Measurements from ENCODE around the gene ACADM. TPM values are rescaled to one million over a fixed set of nuclear protein-coding genes. Genes with fewer than 3 reads are reported as not detected.

The ACADM gene
- total and polyA plus RNA-seq, 8 donors, result 15.2 to 77.5 (median 35.5) TPM

DNA sequence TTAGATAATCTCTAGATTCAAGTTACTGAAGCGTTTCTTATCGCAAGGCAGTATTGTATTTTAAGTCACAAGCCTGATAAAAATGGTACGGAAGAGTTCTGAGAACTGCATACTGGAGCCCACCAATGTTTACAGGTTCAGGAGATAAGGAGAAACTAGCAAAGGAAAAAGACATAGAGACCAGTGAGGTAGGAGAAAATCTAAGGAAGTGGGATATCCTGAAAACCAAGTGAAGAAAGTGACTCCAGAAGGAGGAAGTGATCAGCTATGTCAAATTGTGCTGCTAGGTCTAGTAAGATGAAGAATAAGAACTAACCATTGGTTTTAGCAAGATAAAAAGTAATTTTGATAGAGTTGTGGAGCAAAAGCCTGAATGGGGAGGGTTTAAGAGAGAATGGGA lies 31.0 kb upstream of the ACADM start:
- Histone ChIP-seq H3K9me3 (no peaks in the 10 kb centered on the region), H3K27ac (no peak overlapping the region), H3K4me1 (no peaks in the 10 kb centered on the region), H3K4me3 (no peak overlapping the region), H3K36me3 (no peaks in the 10 kb centered on the region), H3K27me3 (no peaks in the 10 kb centered on the region)
- TF ChIP-seq, protein P1, sequence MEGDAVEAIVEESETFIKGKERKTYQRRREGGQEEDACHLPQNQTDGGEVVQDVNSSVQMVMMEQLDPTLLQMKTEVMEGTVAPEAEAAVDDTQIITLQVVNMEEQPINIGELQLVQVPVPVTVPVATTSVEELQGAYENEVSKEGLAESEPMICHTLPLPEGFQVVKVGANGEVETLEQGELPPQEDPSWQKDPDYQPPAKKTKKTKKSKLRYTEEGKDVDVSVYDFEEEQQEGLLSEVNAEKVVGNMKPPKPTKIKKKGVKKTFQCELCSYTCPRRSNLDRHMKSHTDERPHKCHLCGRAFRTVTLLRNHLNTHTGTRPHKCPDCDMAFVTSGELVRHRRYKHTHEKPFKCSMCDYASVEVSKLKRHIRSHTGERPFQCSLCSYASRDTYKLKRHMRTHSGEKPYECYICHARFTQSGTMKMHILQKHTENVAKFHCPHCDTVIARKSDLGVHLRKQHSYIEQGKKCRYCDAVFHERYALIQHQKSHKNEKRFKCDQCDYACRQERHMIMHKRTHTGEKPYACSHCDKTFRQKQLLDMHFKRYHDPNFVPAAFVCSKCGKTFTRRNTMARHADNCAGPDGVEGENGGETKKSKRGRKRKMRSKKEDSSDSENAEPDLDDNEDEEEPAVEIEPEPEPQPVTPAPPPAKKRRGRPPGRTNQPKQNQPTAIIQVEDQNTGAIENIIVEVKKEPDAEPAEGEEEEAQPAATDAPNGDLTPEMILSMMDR (IDR thresholded peaks at IDR 0.05), result no peak
- TF ChIP-seq POLR2A (IDR thresholded peaks at IDR 0.05) (no peak), EP300 (IDR thresholded peaks at IDR 0.05) (no peak)
- intact Hi-C loops (cut with DNase I; ENCODE audit: low total_unique reads), result no loop called here
- no peak for DNase-seq
- WGBS, 5 donors, result 14 to 35% (median 26%) methylated on average over 3 of the region's 3 CpGs

DNA sequence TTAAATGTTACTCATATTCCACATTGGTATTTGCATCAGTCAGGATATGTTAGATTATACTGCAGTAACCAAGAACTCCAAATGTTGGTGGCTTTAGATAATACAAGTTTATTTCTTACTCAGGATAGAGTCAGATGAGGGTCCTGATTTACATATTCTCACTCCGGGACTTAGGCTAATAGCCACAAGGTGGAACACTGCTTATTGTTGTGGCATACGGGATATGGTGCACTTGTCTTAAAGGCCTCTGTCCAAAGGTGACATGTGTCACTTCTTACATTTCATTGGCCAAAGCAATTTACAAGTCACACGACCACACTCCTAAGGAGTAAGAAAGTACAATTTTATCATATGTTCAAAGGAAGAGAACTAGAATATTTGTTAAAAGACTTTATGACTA lies 28.5 kb upstream of the ACADM start:
- Histone ChIP-seq H3K36me3 (no peaks in the 10 kb centered on the region), H3K27ac (no peak overlapping the region), H3K4me3 (no peak overlapping the region), H3K4me1 (no peaks in the 10 kb centered on the region), H3K9me3 (no peaks in the 10 kb centered on the region), H3K27me3 (no peaks in the 10 kb centered on the region)
- no peak for DNase-seq
- TF ChIP-seq EP300 (IDR thresholded peaks at IDR 0.05) (no peak), POLR2AphosphoS5 (IDR thresholded peaks at IDR 0.05) (no peak), POLR2A (IDR thresholded peaks at IDR 0.05) (no peak)
- TF ChIP-seq, protein P1 (IDR thresholded peaks at IDR 0.05), result no peak
- intact Hi-C loops (cut with DNase I; ENCODE audit: low total_unique reads), result no loop called here
- 58 to 75% (median 68%) methylated on average over 3 of the region's 3 CpGs for WGBS, 5 donors

DNA sequence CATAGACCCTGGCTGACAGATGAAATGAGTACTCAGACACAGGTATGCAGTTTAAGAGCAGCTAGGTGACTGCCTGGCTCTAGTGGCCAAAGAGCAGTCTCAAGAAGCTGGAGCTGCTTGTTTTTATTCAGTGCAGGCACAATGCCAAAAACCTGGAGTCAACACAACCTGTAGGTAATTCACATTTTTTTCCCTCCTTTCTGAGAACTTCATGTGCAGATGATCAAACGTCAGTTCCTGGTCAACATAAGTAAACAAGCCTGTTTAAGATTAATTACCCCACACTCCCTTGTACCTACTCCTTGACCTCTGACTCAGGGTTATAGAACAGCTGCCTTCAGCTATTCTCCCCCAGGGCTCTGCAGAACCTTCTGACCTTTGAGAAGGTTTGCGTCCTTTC lies 17.3 kb upstream of the ACADM start:
- intact Hi-C loops (cut with DNase I; ENCODE audit: low total_unique reads), result no loop called here
- no peak overlapping the region for H3K4me3 ChIP-seq
- H3K36me3 ChIP-seq, result no peaks in the 10 kb centered on the region
- no peak for DNase-seq
- no peaks in the 10 kb centered on the region for H3K4me1 ChIP-seq
- H3K27ac ChIP-seq, result no peak overlapping the region
- 39 to 45% (median 43%) methylated on average over 2 of the region's 2 CpGs for WGBS, 5 donors
- H3K9me3 ChIP-seq, result no peaks in the 10 kb centered on the region
- no peak for TF ChIP-seq EP300 (IDR thresholded peaks at IDR 0.05)
- TF ChIP-seq POLR2A (IDR thresholded peaks at IDR 0.05), result no peak
- no peak for TF ChIP-seq POLR2AphosphoS5 (IDR thresholded peaks at IDR 0.05)
- TF ChIP-seq, protein P1 (IDR thresholded peaks at IDR 0.05), result no peak
- H3K27me3 ChIP-seq, result no peaks in the 10 kb centered on the region

DNA sequence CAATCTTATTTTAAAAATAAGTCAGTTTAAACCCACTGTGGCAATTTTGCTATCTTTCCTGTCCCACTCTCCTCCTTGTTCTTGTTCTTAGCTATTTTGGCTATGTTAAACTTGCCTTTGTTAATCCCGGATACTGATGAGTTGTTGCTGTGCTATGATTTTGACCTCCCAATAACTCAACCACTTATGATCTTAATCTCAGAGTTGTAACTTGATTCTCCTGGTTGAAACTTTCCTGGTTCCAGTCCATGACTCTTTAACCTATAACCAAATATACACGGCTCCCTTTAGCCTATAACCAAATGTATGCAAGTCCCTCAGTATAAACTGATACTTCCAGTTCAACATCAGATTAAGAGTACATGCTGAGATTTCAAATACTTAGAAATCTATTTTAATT lies 15.6 kb upstream of the ACADM start:
- 38 to 73% (median 61%) methylated on average over 2 of the region's 2 CpGs for WGBS, 5 donors
- intact Hi-C loops (cut with DNase I; ENCODE audit: low total_unique reads), result no loop called here
- Histone ChIP-seq H3K9me3 (no peaks in the 10 kb centered on the region), H3K27me3 (no peaks in the 10 kb centered on the region), H3K27ac (no peak overlapping the region), H3K36me3 (no peaks in the 10 kb centered on the region), H3K4me1 (no peaks in the 10 kb centered on the region), H3K4me3 (no peak overlapping the region)
- DNase-seq, result no peak
- TF ChIP-seq, protein P1 (IDR thresholded peaks at IDR 0.05), result no peak
- TF ChIP-seq EP300 (IDR thresholded peaks at IDR 0.05) (no peak), POLR2AphosphoS5 (IDR thresholded peaks at IDR 0.05) (no peak)

DNA sequence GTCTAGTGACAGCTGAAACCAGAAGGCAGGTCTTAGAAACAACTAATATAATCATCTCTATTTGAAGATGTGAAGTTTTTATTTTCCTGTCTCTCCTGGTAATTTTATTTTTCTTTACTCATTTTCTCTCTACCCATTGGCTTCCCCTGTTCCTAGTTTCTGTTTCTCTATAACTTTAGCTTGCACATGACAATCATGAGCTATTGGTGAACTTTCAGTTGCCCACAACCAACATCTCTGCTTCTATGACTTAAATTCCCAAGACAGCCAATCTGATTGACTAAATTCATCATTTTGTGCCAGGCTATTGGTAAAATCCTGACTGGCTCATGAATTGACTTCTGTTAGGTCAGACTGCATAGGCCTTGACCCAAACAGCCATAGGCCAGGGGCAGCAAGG lies 13.7 kb upstream of the ACADM start:
- Histone ChIP-seq H3K27ac (no peak overlapping the region), H3K4me1 (no peaks in the 10 kb centered on the region), H3K36me3 (no peaks in the 10 kb centered on the region), H3K27me3 (no peaks in the 10 kb centered on the region), H3K9me3 (no peaks in the 10 kb centered on the region), H3K4me3 (no peak overlapping the region)
- DNase-seq, result no peak
- TF ChIP-seq POLR2A (IDR thresholded peaks at IDR 0.05), result no peak
- TF ChIP-seq, protein P1 (IDR thresholded peaks at IDR 0.05), result no peak
- no peak for TF ChIP-seq POLR2AphosphoS5 (IDR thresholded peaks at IDR 0.05)
- no peak for TF ChIP-seq EP300 (IDR thresholded peaks at IDR 0.05)
- intact Hi-C loops (cut with DNase I; ENCODE audit: low total_unique reads), result no loop called here

Data from stomach (tissue), 9 donors.